Endothelial cell of umbilical vein (primary cell): ENCODE results near the gene EPHX1. TPM values are rescaled to one million over a fixed set of nuclear protein-coding genes. Genes with fewer than 3 reads are reported as not detected.

Source experiments
- BruUV-seq: library from RNA; stranded (reverse); fragments of 400-500 nt; replicated peaks from 2 replicates; lab custom pipeline; 2021; lab: Mats Ljungman, UMichigan
- CTCF ChIA-PET: fragments of 300-600, 350-600 bp; sonication (Branson Sonifier 250); formaldehyde crosslinking; loops from one replicate; lab custom pipeline; 2021; ENCODE audit warnings: antibody characterized with exemption, inconsistent platforms; lab: Charles Lee
- POLR2A ChIA-PET: fragments of 300-600, 350-600 bp; sonication (Branson Sonifier 250); formaldehyde crosslinking; loops from one replicate; lab custom pipeline; 2021; ENCODE audit warnings: antibody characterized with exemption, inconsistent platforms; lab: Charles Lee
- DNase-seq: peaks from one replicate; pipeline ENCODE4 v3.0.0-alpha.2; 2011; ENCODE audit warnings: low read depth, low spot score
- FAIRE-seq: peaks from 2 replicates; lab custom pipeline; 2011; peaks lifted over from hg19 to GRCh38; lab: Jason Lieb, UNC
- H2AFZ ChIP-seq: 2 replicates; pipeline ENCODE4 v1.6.0; 2012; ENCODE audit warnings: low read depth, low read length, control low read depth, inconsistent platforms
- H3K27ac ChIP-seq: 2 replicates; pipeline ENCODE4 v1.5.1; 2011; ENCODE audit warnings: low read depth, mild to moderate bottlenecking, control low read depth, low read length, moderate library complexity; ENCODE audit not compliant: insufficient read depth
- H3K27me3 ChIP-seq, 2 experiments: 2 replicates each; pipeline versions ENCODE4 v1.6.0 to v1.6.1; 2011; ENCODE audit warnings: low read length in 2 of 2, mixed read lengths in 1 of 2; ENCODE audit not compliant: control insufficient read depth in 2 of 2, insufficient read depth in 2 of 2
- H3K36me3 ChIP-seq, 2 experiments: 2 replicates in 1 of 2; 3 replicates in 1 of 2; pipeline ENCODE4 v1.5.1; 2011; ENCODE audit warnings: low read length in 2 of 2, mild to moderate bottlenecking in 1 of 2, moderate library complexity in 1 of 2; ENCODE audit not compliant: control insufficient read depth in 2 of 2, insufficient read depth in 2 of 2; ENCODE audit errors: extremely low read depth in 1 of 2
- H3K4me1 ChIP-seq: 3 replicates; pipeline ENCODE4 v1.5.1; 2011; ENCODE audit warnings: mild to moderate bottlenecking, low read length; ENCODE audit not compliant: control insufficient read depth, insufficient read depth; ENCODE audit errors: extremely low read depth
- H3K4me2 ChIP-seq: 2 replicates; pipeline ENCODE4 v1.6.1; 2011; ENCODE audit warnings: low read length, control low read depth, mixed read lengths; ENCODE audit not compliant: insufficient read depth
- H3K4me3 ChIP-seq, 3 experiments: fragments of 200-600 bp in 1 of 3; sonication (generic), shearing (Covaris generic) in 1 of 3; replicated peaks in 1 of 3; 2 replicates each; pipeline ENCODE4 v1.5.1; 2011 to 2016; ENCODE audit warnings: control low read depth in 3 of 3, low read length in 3 of 3, mild to moderate bottlenecking in 2 of 3, inconsistent platforms in 1 of 3, low read depth in 1 of 3, moderate library complexity in 1 of 3; ENCODE audit not compliant: insufficient read depth in 1 of 3
- H3K79me2 ChIP-seq: 2 replicates; pipeline ENCODE4 v1.6.0; 2012; ENCODE audit warnings: low read length, inconsistent platforms; ENCODE audit not compliant: control insufficient read depth, insufficient read depth
- H3K9ac ChIP-seq: replicated peaks from 2 replicates; pipeline ENCODE3; 2011; ENCODE audit warnings: low read length, control low read depth; ENCODE audit not compliant: insufficient read depth; ENCODE audit errors: extremely low read depth
- H3K9me1 ChIP-seq: replicated peaks from 3 replicates; pipeline ENCODE4 v1.6.0; 2011; ENCODE audit warnings: mild to moderate bottlenecking, low read length; ENCODE audit not compliant: control insufficient read depth, insufficient read depth; ENCODE audit errors: extremely low read depth
- H3K9me3 ChIP-seq: replicated peaks from 2 replicates; pipeline ENCODE4 v1.5.1; 2012; ENCODE audit warnings: low read length, inconsistent platforms; ENCODE audit not compliant: control insufficient read depth, insufficient read depth
- H4K20me1 ChIP-seq: replicated peaks from 2 replicates; pipeline ENCODE3; 2011; ENCODE audit warnings: mild to moderate bottlenecking, low read length; ENCODE audit not compliant: control insufficient read depth, insufficient read depth; ENCODE audit errors: extremely low read depth
- EZH2 ChIP-seq: IDR thresholded peaks from 2 replicates; pipeline ENCODE4 v1.6.1; 2012; ENCODE audit warnings: borderline replicate concordance, low read depth, mild to moderate bottlenecking, moderate library complexity, low read length, inconsistent platforms; ENCODE audit not compliant: severe bottlenecking
- FOS ChIP-seq: IDR thresholded peaks from 2 replicates; pipeline ENCODE4 v1.6.1; 2011; ENCODE audit warnings: mild to moderate bottlenecking, low read length, moderate library complexity, borderline replicate concordance; ENCODE audit not compliant: insufficient read depth
- GATA2 ChIP-seq: IDR thresholded peaks from 2 replicates; pipeline ENCODE4 v1.7.0; 2011; ENCODE audit warnings: low read depth, mild to moderate bottlenecking, moderate library complexity, mixed read lengths, low read length; ENCODE audit not compliant: insufficient read length, insufficient read depth
- JUN ChIP-seq: IDR thresholded peaks from 2 replicates; pipeline ENCODE4 v1.6.1; 2011; ENCODE audit warnings: borderline replicate concordance, low read depth; ENCODE audit not compliant: insufficient read length, insufficient read depth
- MYC ChIP-seq: IDR thresholded peaks from one replicate; pipeline ENCODE4 v1.6.1; 2011; ENCODE audit warnings: mild to moderate bottlenecking, low read depth, low read length
- POLR2A ChIP-seq: IDR thresholded peaks from 2 replicates; pipeline ENCODE4 v1.6.1; 2012; ENCODE audit warnings: low read depth, mild to moderate bottlenecking, control low read depth, low read length
- POLR2AphosphoS5 ChIP-seq: IDR thresholded peaks from 2 replicates; pipeline ENCODE4 v1.6.1; 2012; ENCODE audit warnings: low read depth, mild to moderate bottlenecking, control low read depth, low read length, moderate library complexity; ENCODE audit not compliant: insufficient read depth
- dilution Hi-C: fragments of 300-500 bp; cut with MboI; formaldehyde crosslinking; loops from one replicate; pipeline ENCODE4 v1.15.0; 2019; ENCODE audit warnings: low sequenced_read_pairs; ENCODE audit not compliant: extremely low pct_ligation_motif_present
- intact Hi-C: fragments of 100-400 bp; cut with micrococcal nuclease; formaldehyde crosslinking; loops from one replicate; pipeline ENCODE4 v1.10.0; 2022
- polyA plus RNA-seq, 4 experiments: library from polyadenylated mRNA; depleted of rRNA in 3 of 4; stranded (reverse) in 3 of 4; unstranded in 1 of 4; fragments of >200 nt; gene quantifications; 2 replicates each; pipeline versions ENCODE4 v1.2.1 to v1.2.3, GENCODE V29; 2011 to 2012; ENCODE audit warnings: missing spikeins in 1 of 4
- total RNA-seq: library from RNA; stranded (reverse); gene quantifications from 2 replicates; pipeline ENCODE4 v1.2.3, GENCODE V29; 2021
- TF ChIP-seq, protein P1 (sequence below), 2 donors: IDR thresholded peaks; 1 replicate in 1 of 2; 2 replicates in 1 of 2; pipeline ENCODE4 v1.5.1; 2011; ENCODE audit warnings: low read length in 2 of 2, mild to moderate bottlenecking in 2 of 2, moderate library complexity in 2 of 2, control low read depth in 1 of 2, inconsistent platforms in 1 of 2, low read depth in 1 of 2; ENCODE audit not compliant: insufficient read depth in 1 of 2; ENCODE audit errors: extremely low read depth in 1 of 2
- TF ChIP-seq, protein P2 (sequence below): IDR thresholded peaks from 2 replicates; pipeline ENCODE4 v1.6.1; 2011; ENCODE audit not compliant: insufficient read depth, insufficient read length

Gene EPHX1
- total and polyA plus RNA-seq, 2 donors (not counting 3 experiments of a cell fraction or from before 2014, with no cell fraction given) = 23.7 to 25.2 TPM

DNA sequence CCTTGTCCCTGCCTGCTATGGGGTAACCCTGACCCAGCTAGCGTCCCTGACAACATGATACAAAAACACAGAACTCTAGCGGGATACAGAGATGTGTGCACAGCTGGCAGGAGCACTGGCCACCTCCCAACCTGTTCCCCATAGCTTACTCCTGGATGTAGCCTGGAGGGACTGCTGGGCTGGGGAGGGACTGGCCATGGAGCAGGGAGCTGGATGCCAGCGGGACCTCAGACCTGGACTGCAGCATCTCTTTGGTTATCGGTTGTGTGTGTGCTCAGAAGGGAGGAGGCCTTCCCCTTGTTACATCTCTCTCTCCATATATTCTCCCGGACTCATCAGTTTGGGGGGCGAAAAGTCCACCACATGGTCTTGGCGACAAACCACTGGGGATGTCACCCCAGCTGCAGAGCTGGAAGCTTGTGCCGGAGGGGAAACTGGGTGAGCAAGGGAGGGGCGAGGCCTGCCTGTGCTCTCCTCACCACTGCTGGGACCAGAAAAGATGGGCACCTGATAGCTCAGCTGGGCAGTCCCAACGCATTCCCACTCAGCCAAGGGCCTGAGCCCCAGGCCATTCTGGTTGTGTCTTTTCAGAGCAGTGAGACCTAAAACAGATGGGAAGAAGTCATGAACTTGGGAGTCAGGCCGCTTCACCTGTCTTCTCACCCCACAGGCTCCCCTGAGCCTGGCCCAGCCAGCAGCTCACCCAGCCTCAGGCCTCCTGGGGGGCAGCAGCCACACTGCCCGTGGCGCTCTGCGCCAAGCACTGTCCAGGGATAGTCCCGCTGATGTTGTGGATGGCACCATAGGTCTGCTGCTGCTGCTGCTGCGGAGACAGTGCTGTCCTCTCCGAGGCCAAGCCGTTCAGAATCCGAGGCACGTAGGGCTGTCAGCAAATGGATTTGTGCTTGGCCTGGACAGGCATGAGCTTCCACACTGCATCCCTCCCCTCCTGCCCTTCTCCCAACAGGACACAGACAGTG is 36.7 kb downstream of the EPHX1 start:
- no peak overlapping the region for H3K9ac ChIP-seq
- no peaks in the 10 kb centered on the region for H3K4me1 ChIP-seq
- no peaks in the 10 kb centered on the region for H3K79me2 ChIP-seq
- peaks cover 0 to 7% of the 10 kb centered on the region in 2 experiments for H3K36me3 ChIP-seq
- DNase-seq (no peak), FAIRE-seq (no peak)
- TF ChIP-seq MYC (no peak), JUN (no peak), FOS (no peak), EZH2 (no peak), POLR2A (no peak), POLR2AphosphoS5 (no peak), GATA2 (no peak)
- TF ChIP-seq, protein P1, sequence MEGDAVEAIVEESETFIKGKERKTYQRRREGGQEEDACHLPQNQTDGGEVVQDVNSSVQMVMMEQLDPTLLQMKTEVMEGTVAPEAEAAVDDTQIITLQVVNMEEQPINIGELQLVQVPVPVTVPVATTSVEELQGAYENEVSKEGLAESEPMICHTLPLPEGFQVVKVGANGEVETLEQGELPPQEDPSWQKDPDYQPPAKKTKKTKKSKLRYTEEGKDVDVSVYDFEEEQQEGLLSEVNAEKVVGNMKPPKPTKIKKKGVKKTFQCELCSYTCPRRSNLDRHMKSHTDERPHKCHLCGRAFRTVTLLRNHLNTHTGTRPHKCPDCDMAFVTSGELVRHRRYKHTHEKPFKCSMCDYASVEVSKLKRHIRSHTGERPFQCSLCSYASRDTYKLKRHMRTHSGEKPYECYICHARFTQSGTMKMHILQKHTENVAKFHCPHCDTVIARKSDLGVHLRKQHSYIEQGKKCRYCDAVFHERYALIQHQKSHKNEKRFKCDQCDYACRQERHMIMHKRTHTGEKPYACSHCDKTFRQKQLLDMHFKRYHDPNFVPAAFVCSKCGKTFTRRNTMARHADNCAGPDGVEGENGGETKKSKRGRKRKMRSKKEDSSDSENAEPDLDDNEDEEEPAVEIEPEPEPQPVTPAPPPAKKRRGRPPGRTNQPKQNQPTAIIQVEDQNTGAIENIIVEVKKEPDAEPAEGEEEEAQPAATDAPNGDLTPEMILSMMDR (IDR thresholded peaks at IDR 0.05; ENCODE audit: extremely low read depth in 1 of 2, insufficient read depth in 1 of 2, low read depth in 1 of 2, low read length in 2 of 2) = no peak
- TF ChIP-seq, protein P2, sequence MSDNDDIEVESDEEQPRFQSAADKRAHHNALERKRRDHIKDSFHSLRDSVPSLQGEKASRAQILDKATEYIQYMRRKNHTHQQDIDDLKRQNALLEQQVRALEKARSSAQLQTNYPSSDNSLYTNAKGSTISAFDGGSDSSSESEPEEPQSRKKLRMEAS = no peak
- ChIA-PET POLR2A (no interaction called here), CTCF (interaction anchor here (0.6 to 3.7 kb wide), 8 partner anchors 12 to 372 kb away, joined by 3 to 29 read pairs (median 5); partner anchors contain the start of gene SRP9)
- no peaks in the 10 kb centered on the region for H3K9me3 ChIP-seq
- no peaks in the 10 kb centered on the region for H3K27me3 ChIP-seq
- no TSS peak for BruUV-seq
- H3K4me2 ChIP-seq = no peak overlapping the region
- H3K27ac ChIP-seq = no peak overlapping the region
- dilution Hi-C loops = no loop called here
- no peak overlapping the region for H2AFZ ChIP-seq
- intact Hi-C loops = loop anchor here (1.0 to 5.0 kb wide), 2 partner anchors 66 to 130 kb away; no protein-coding TSS in a partner anchor
- no peak overlapping the region for H3K4me3 ChIP-seq
- H4K20me1 ChIP-seq = no peaks in the 10 kb centered on the region
- no peaks in the 10 kb centered on the region for H3K9me1 ChIP-seq
